ENCODE results near the gene MKRN1.

DNA sequence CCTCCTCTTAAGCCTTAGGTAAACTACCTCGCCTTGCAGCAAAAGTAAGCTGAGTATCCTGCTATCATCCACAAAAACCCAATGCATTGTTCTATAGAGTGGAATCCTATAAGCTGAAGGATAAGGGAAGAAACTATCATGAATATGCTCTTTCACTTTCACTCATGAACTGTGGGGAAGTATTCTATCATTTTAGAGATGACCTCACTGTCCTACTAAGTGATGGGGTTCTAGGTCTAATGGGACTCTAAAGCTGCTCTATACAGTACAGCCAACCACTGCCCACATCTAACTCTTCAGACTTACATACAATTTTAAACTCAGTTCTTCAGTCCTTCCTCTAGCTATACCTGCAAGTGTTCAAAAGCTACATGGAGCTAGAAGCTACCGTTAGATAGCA is 16.2 kb downstream of the MKRN1 start:
- TF ChIP-seq EGR1 (IDR thresholded peaks at IDR 0.05; ENCODE audit: low read depth in 2 of 2): no peak
- no peak for TF ChIP-seq GABPA (IDR thresholded peaks at IDR 0.05 in 1 of 2, conservative IDR thresholded peaks at IDR 0.05 in 1 of 2)
- no peak for TF ChIP-seq YY1 (IDR thresholded peaks at IDR 0.05)
- TF ChIP-seq, protein P1, sequence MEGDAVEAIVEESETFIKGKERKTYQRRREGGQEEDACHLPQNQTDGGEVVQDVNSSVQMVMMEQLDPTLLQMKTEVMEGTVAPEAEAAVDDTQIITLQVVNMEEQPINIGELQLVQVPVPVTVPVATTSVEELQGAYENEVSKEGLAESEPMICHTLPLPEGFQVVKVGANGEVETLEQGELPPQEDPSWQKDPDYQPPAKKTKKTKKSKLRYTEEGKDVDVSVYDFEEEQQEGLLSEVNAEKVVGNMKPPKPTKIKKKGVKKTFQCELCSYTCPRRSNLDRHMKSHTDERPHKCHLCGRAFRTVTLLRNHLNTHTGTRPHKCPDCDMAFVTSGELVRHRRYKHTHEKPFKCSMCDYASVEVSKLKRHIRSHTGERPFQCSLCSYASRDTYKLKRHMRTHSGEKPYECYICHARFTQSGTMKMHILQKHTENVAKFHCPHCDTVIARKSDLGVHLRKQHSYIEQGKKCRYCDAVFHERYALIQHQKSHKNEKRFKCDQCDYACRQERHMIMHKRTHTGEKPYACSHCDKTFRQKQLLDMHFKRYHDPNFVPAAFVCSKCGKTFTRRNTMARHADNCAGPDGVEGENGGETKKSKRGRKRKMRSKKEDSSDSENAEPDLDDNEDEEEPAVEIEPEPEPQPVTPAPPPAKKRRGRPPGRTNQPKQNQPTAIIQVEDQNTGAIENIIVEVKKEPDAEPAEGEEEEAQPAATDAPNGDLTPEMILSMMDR (IDR thresholded peaks at IDR 0.05; ENCODE audit: low read depth, low read length, missing input control): no peak
- no peak for TF ChIP-seq SP1 (IDR thresholded peaks at IDR 0.05)
- TF ChIP-seq JUND (IDR thresholded peaks at IDR 0.05): no peak

Measured in liver (tissue), 3 donors.